Liver (tissue), 9 donors: ENCODE results near the gene PARM1. TPM values are rescaled to one million over a fixed set of nuclear protein-coding genes. Genes with fewer than 3 reads are reported as not detected.

Experiments
- DNase-seq: peaks from one replicate; pipeline ENCODE4 v3.0.0-alpha.2; 2017; ENCODE audit warnings: low spot score
- H3K27ac ChIP-seq, 2 donors: one replicate each; pipeline ENCODE4 v1.7.0; 2013; ENCODE audit warnings: inconsistent platforms in 2 of 2, low read length in 2 of 2, control low read depth in 1 of 2, low read depth in 1 of 2, mild to moderate bottlenecking in 1 of 2
- H3K27me3 ChIP-seq, 4 donors: one replicate each; pipeline versions ENCODE4 v1.6.1 to v1.7.0; 2013; ENCODE audit warnings: low read length in 3 of 4, inconsistent platforms in 1 of 4, mild to moderate bottlenecking in 1 of 4, moderate library complexity in 1 of 4; ENCODE audit not compliant: control insufficient read depth in 4 of 4, insufficient read depth in 4 of 4
- H3K36me3 ChIP-seq, 4 donors: one replicate each; pipeline versions ENCODE4 v1.6.1 to v1.7.0; 2013; ENCODE audit warnings: low read length in 3 of 4, mild to moderate bottlenecking in 3 of 4, low read depth in 1 of 4, moderate library complexity in 1 of 4; ENCODE audit not compliant: control insufficient read depth in 4 of 4, insufficient read depth in 3 of 4
- H3K4me1 ChIP-seq, 4 donors: one replicate each; pipeline versions ENCODE4 v1.6.1 to v1.7.0; 2013; ENCODE audit warnings: low read length in 3 of 4, mild to moderate bottlenecking in 3 of 4, moderate library complexity in 1 of 4; ENCODE audit not compliant: control insufficient read depth in 4 of 4, insufficient read depth in 4 of 4
- H3K4me3 ChIP-seq, 3 donors: one replicate each; pipeline versions ENCODE4 v1.6.1 to v1.7.0; 2013; ENCODE audit warnings: low read length in 3 of 3, control low read depth in 1 of 3, low read depth in 1 of 3, mild to moderate bottlenecking in 1 of 3
- H3K9ac ChIP-seq, 2 donors: one replicate each; pipeline ENCODE4 v1.7.0; 2013; ENCODE audit warnings: low read length in 2 of 2, mild to moderate bottlenecking in 2 of 2, moderate library complexity in 2 of 2, control low read depth in 1 of 2, low read depth in 1 of 2
- H3K9me3 ChIP-seq, 4 donors: one replicate each; pipeline versions ENCODE4 v1.6.1 to v1.7.0; 2013; ENCODE audit warnings: low read length in 3 of 4; ENCODE audit not compliant: control insufficient read depth in 4 of 4
- ATF3 ChIP-seq: IDR thresholded peaks from 2 replicates; pipeline ENCODE4 v1.6.1; 2016; ENCODE audit warnings: antibody characterized with exemption
- CTCF ChIP-seq: fragments of 150-350 bp; IDR thresholded peaks from 2 replicates; pipeline ENCODE4 v1.5.1; 2017; ENCODE audit warnings: improper control_type of control experiment, low read depth, low read length; ENCODE audit not compliant: missing input control
- FOXA1 ChIP-seq: IDR thresholded peaks from 2 replicates; pipeline ENCODE4 v1.6.1; 2016; ENCODE audit warnings: antibody characterized with exemption
- FOXA2 ChIP-seq: IDR thresholded peaks from 2 replicates; pipeline ENCODE4 v1.6.1; 2016; ENCODE audit warnings: antibody characterized with exemption
- GABPA ChIP-seq, 2 donors: IDR thresholded peaks in 1 of 2; conservative IDR thresholded peaks in 1 of 2; 2 replicates each; pipeline ENCODE4 v1.6.1; 2016; ENCODE audit warnings: antibody characterized with exemption in 2 of 2, mild to moderate bottlenecking in 1 of 2, moderate library complexity in 1 of 2
- HNF4A ChIP-seq, 2 donors: conservative IDR thresholded peaks; 2 replicates each; pipeline ENCODE4 v1.6.1; 2016; ENCODE audit warnings: antibody characterized with exemption in 2 of 2, mild to moderate bottlenecking in 2 of 2
- HNF4G ChIP-seq: IDR thresholded peaks from 2 replicates; pipeline ENCODE4 v1.6.1; 2016; ENCODE audit warnings: antibody characterized with exemption
- JUND ChIP-seq, 2 donors: IDR thresholded peaks; 2 replicates each; pipeline ENCODE4 v1.6.1; 2016; ENCODE audit warnings: antibody characterized with exemption in 2 of 2
- MAX ChIP-seq: IDR thresholded peaks from 2 replicates; pipeline ENCODE4 v1.6.1; 2016; ENCODE audit warnings: antibody characterized with exemption
- NR2F2 ChIP-seq: IDR thresholded peaks from 2 replicates; pipeline ENCODE4 v1.6.1; 2016; ENCODE audit warnings: antibody characterized with exemption
- RAD21 ChIP-seq, 2 donors: IDR thresholded peaks; 2 replicates each; pipeline ENCODE4 v1.6.1; 2016; ENCODE audit warnings: antibody characterized with exemption in 2 of 2, mild to moderate bottlenecking in 2 of 2
- REST ChIP-seq: IDR thresholded peaks from 2 replicates; pipeline ENCODE4 v1.6.1; 2016; ENCODE audit warnings: antibody characterized with exemption, mild to moderate bottlenecking
- RXRA ChIP-seq, 2 donors: IDR thresholded peaks; 2 replicates each; pipeline ENCODE4 v1.6.1; 2017 to 2018; ENCODE audit warnings: antibody characterized with exemption in 2 of 2, mild to moderate bottlenecking in 1 of 2
- SP1 ChIP-seq: IDR thresholded peaks from 2 replicates; pipeline ENCODE4 v1.6.1; 2018; ENCODE audit warnings: antibody characterized with exemption, mild to moderate bottlenecking
- TAF1 ChIP-seq: conservative IDR thresholded peaks from 2 replicates; pipeline ENCODE4 v1.6.1; 2016; ENCODE audit warnings: antibody characterized with exemption, mild to moderate bottlenecking
- YY1 ChIP-seq: IDR thresholded peaks from 2 replicates; pipeline ENCODE4 v1.6.1; 2016; ENCODE audit warnings: antibody characterized with exemption, mild to moderate bottlenecking
- ZBTB33 ChIP-seq: IDR thresholded peaks from 2 replicates; pipeline ENCODE4 v1.6.1; 2016; ENCODE audit warnings: antibody characterized with exemption
- WGBS: extraction: QIAGEN DNeasy Blood & Tissue Kit; methylation state at CpG from one replicate; pipeline ENCODE4 v1.1.7; 2013; 5-methylcytosine and 5-hydroxymethylcytosine counted together
- polyA plus RNA-seq, 2 donors: library from polyadenylated mRNA; stranded (reverse) in 1 of 2; unstranded in 1 of 2; fragments of 200-250 nt in 1 of 2; fragments of >200 nt in 1 of 2; fragmentation: Nextera tagmentation in 1 of 2; extraction: Ambion mirVana in 1 of 2; gene quantifications; one replicate each; pipeline versions ENCODE4 v1.2.1 to v1.2.3, GENCODE V29; 2013 to 2015
- total RNA-seq, 2 donors: library from RNA; depleted of rRNA; stranded (reverse); fragments of >200 nt; gene quantifications; one replicate each; pipeline ENCODE4 v1.2.3, GENCODE V29; 2014
- donor health status: healthy.
- donor health status: healthy.
- donor health status: healthy.
- donor health status: healthy.
- donor health status: healthy.

The PARM1 gene
- total and polyA plus RNA-seq, 4 donors = 0.42 to 2.2 (median 0.74) TPM

- TF ChIP-seq HNF4G (no peak), NR2F2 (no peak), RAD21 (IDR thresholded peaks at IDR 0.05) (no peak), YY1 (no peak), RXRA (IDR thresholded peaks at IDR 0.05) (no peak), ZBTB33 (no peak), GABPA (IDR thresholded peaks at IDR 0.05 in 1 of 2, conservative IDR thresholded peaks at IDR 0.05 in 1 of 2) (no peak), SP1 (no peak), FOXA2 (no peak), TAF1 (no peak), HNF4A (conservative IDR thresholded peaks at IDR 0.05) (no peak), JUND (IDR thresholded peaks at IDR 0.05) (no peak), REST (no peak)
- no peak for DNase-seq
- peak overlapping the region in 2 of 3 donors; percentile 42 to 49 for H3K4me3 ChIP-seq
- WGBS = 3% methylated on average over 28 of the region's 28 CpGs
- H3K27me3 ChIP-seq = peaks cover 0 to 13% (median 6%) of the 10 kb centered on the region in 4 donors
- peaks cover 9 to 22% (median 19%) of the 10 kb centered on the region in 4 donors for H3K4me1 ChIP-seq
- H3K36me3 ChIP-seq = no peaks in the 10 kb centered on the region
- H3K9me3 ChIP-seq = no peaks in the 10 kb centered on the region
- H3K27ac ChIP-seq = no peak overlapping the region
- H3K9ac ChIP-seq = no peak overlapping the region
Measured at GRCh38 chr4:74933562-74934015, 673 bp downstream of the PARM1 start.

- no peaks in the 10 kb centered on the region for H3K36me3 ChIP-seq
- H3K27ac ChIP-seq = no peak overlapping the region
- H3K4me3 ChIP-seq = peak overlapping the region in 2 of 3 donors; percentile 22 to 42
- H3K4me1 ChIP-seq = peaks cover 9 to 22% (median 19%) of the 10 kb centered on the region in 4 donors
- no peaks in the 10 kb centered on the region for H3K9me3 ChIP-seq
- H3K9ac ChIP-seq = no peak overlapping the region
- peaks cover 0 to 13% (median 6%) of the 10 kb centered on the region in 4 donors for H3K27me3 ChIP-seq
- WGBS = 3% methylated on average over 45 of the region's 45 CpGs
- DNase-seq = no peak
- TF ChIP-seq FOXA1 = no peak
- TF ChIP-seq RXRA (IDR thresholded peaks at IDR 0.05) = no peak
- TF ChIP-seq FOXA2 = no peak
- TF ChIP-seq RAD21 (IDR thresholded peaks at IDR 0.05) = no peak
- TF ChIP-seq MAX = no peak
- no peak for TF ChIP-seq CTCF
- TF ChIP-seq ZBTB33 = no peak
- TF ChIP-seq ATF3 = no peak
- no peak for TF ChIP-seq NR2F2
- no peak for TF ChIP-seq REST
Measured at GRCh38 chr4:74934016-74934831, 1.3 kb downstream of the PARM1 start.
